Activated B cell treated with CpG ODN at 0.5 μM for 24 hours (primary cell): Measurements from ENCODE around the gene ACVR2B. TPM values are rescaled to one million over a fixed set of nuclear protein-coding genes. Genes with fewer than 3 reads are reported as not detected.
A peak's percentile ranks its signal among the peaks of the same experiment; 100 is the strongest.

ENCODE experiments used
- ATAC-seq: fragments of 200-7000 bp; cut with Tn5 transposase; one replicate; pipeline ENCODE4 v1.10.0; 2021; ENCODE audit warnings: low read depth, mild to moderate bottlenecking, moderate library complexity
- CTCF ChIA-PET: fragments of 350-600 bp; sonication (Branson Sonifier 250); formaldehyde crosslinking; loops from one replicate; lab custom pipeline; 2021; ENCODE audit warnings: antibody characterized with exemption; lab: Charles Lee
- POLR2A ChIA-PET: fragments of 350-600 bp; sonication (Branson Sonifier 250); formaldehyde crosslinking; loops from one replicate; lab custom pipeline; 2021; ENCODE audit warnings: antibody characterized with exemption; lab: Charles Lee
- DNase-seq: peaks from one replicate; pipeline ENCODE4 v3.0.0; 2022
- H3K27ac Mint-ChIP-seq: one replicate; pipeline ENCODE4 v1.8.0; 2020; ENCODE audit warnings: mixed read lengths
- H3K27me3 Mint-ChIP-seq: one replicate; pipeline ENCODE4 v1.8.0; 2021; ENCODE audit warnings: mixed read lengths
- H3K36me3 Mint-ChIP-seq: one replicate; pipeline ENCODE4 v1.8.0; 2021; ENCODE audit warnings: low read depth, mixed read lengths
- H3K4me1 Mint-ChIP-seq: one replicate; pipeline ENCODE4 v1.8.0; 2021; ENCODE audit warnings: mixed read lengths
- H3K4me3 Mint-ChIP-seq: one replicate; pipeline ENCODE4 v1.8.0; 2020; ENCODE audit warnings: mild to moderate bottlenecking, mixed read lengths
- H3K9me3 Mint-ChIP-seq: one replicate; pipeline ENCODE4 v1.8.0; 2020; ENCODE audit warnings: mixed read lengths
- intact Hi-C: fragments of 100-400 bp; cut with micrococcal nuclease; formaldehyde crosslinking; loops from one replicate; pipeline ENCODE4 v1.15.1; 2024
- total RNA-seq: library from RNA; stranded (reverse); gene quantifications from 2 replicates; pipeline ENCODE4 v1.2.3, GENCODE V29; 2022
- TF ChIP-seq, protein P1 (sequence below): fragments of 200-600 bp; IDR thresholded peaks from one replicate; pipeline ENCODE4 v1.8.0; 2022; ENCODE audit warnings: antibody characterized with exemption, mild to moderate bottlenecking

The ACVR2B gene
- total RNA-seq, 1 donor from 2014 or later = 1.4 TPM

GRCh38 chr3:38477839-38478450 is 24.3 kb downstream of the ACVR2B start:
- DNase-seq = no peak
- Mint-ChIP-seq H3K27me3 (no peaks in the 10 kb centered on the region), H3K4me3 (no peak overlapping the region), H3K4me1 (no peaks in the 10 kb centered on the region), H3K27ac (no peak overlapping the region), H3K9me3 (no peaks in the 10 kb centered on the region), H3K36me3 (peaks cover 2% of the 10 kb centered on the region)
- intact Hi-C loops = no loop called here
- ChIA-PET POLR2A (no interaction called here), CTCF (interaction anchor here (1.3 to 3.0 kb wide), 2 partner anchors 131 to 504 kb away, joined by 4 to 8 read pairs; partner anchors contain the start of gene XYLB)
- no peak for ATAC-seq
- TF ChIP-seq, protein P1, sequence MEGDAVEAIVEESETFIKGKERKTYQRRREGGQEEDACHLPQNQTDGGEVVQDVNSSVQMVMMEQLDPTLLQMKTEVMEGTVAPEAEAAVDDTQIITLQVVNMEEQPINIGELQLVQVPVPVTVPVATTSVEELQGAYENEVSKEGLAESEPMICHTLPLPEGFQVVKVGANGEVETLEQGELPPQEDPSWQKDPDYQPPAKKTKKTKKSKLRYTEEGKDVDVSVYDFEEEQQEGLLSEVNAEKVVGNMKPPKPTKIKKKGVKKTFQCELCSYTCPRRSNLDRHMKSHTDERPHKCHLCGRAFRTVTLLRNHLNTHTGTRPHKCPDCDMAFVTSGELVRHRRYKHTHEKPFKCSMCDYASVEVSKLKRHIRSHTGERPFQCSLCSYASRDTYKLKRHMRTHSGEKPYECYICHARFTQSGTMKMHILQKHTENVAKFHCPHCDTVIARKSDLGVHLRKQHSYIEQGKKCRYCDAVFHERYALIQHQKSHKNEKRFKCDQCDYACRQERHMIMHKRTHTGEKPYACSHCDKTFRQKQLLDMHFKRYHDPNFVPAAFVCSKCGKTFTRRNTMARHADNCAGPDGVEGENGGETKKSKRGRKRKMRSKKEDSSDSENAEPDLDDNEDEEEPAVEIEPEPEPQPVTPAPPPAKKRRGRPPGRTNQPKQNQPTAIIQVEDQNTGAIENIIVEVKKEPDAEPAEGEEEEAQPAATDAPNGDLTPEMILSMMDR = no peak

DNA sequence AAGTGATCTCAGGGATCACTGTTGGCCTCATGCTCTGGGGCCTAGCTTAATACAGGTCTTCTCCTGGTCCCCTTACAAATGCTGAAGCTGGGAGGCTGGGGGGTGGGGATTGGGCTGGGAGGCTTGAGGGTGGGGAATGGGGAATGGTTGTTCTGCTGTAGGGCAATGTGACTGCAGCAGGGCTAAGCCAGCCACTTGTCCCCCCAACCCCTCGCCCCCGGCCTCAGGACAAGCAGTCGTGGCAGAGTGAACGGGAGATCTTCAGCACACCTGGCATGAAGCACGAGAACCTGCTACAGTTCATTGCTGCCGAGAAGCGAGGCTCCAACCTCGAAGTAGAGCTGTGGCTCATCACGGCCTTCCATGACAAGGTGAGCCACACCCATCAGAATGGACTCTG is 25.2 kb downstream of the ACVR2B start:
- ChIA-PET POLR2A (no interaction called here), CTCF (interaction anchor here (1.3 to 3.0 kb wide), 3 partner anchors 17 to 505 kb away, joined by 4 to 8 read pairs (median 5); partner anchors contain the start of genes EXOG and XYLB)
- Mint-ChIP-seq H3K4me1 (no peaks in the 10 kb centered on the region), H3K36me3 (peaks cover 3% of the 10 kb centered on the region), H3K27me3 (no peaks in the 10 kb centered on the region), H3K27ac (no peak overlapping the region), H3K4me3 (no peak overlapping the region), H3K9me3 (no peaks in the 10 kb centered on the region)
- intact Hi-C loops = no loop called here
- no peak for ATAC-seq
- DNase-seq = no peak
- TF ChIP-seq, protein P1 = no peak

DNA sequence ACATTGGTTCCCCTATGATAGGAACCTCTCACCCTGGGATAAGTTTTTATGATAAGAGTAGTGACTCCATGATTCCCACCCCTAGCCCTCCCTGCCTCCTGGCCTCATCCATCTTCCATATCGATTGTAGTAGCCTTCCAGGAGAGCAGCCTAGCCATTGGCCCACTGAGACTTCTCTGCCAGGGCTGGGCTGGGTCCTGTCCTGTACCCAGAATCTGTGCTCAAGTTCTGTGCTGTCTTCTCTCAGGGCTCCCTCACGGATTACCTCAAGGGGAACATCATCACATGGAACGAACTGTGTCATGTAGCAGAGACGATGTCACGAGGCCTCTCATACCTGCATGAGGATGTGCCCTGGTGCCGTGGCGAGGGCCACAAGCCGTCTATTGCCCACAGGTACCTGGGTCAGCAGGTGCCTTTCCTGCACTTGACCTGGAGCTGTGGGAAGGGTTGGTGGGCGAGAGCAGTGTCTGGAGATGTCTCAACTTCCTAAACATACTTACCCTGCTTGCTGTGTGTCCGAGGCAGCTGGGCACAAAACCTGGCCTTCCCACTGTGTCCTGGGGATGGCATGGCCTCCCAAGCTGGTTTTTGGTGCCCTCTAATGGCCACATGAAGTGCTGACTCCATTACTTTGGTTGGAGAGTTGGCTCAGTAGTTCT is 25.9 kb downstream of the ACVR2B start:
- ChIA-PET CTCF (interaction anchor here (0.8 to 3.5 kb wide), 9 partner anchors 13 to 624 kb away, joined by 3 to 13 read pairs (median 7); partner anchors contain the start of genes EXOG and XYLB), POLR2A (no interaction called here)
- ATAC-seq (peak; percentile 71), DNase-seq (no peak)
- H3K36me3 Mint-ChIP-seq = peaks cover 3% of the 10 kb centered on the region
- TF ChIP-seq, protein P1 = peak; percentile 83
- no peaks in the 10 kb centered on the region for H3K9me3 Mint-ChIP-seq
- H3K4me1 Mint-ChIP-seq = no peaks in the 10 kb centered on the region
- intact Hi-C loops = loop anchor here (1.0 to 2.0 kb wide), 4 partner anchors 133 to 505 kb away; partner anchors contain the start of gene XYLB
- no peak overlapping the region for H3K27ac Mint-ChIP-seq
- H3K4me3 Mint-ChIP-seq = no peak overlapping the region
- H3K27me3 Mint-ChIP-seq = no peaks in the 10 kb centered on the region

GRCh38 chr3:38480093-38480445 is 26.4 kb downstream of the ACVR2B start:
- no peak overlapping the region for H3K27ac Mint-ChIP-seq
- DNase-seq (no peak), ATAC-seq (no peak)
- intact Hi-C loops = loop anchor here (1.0 to 2.0 kb wide), 4 partner anchors 133 to 506 kb away; partner anchors contain the start of gene XYLB
- no peaks in the 10 kb centered on the region for H3K27me3 Mint-ChIP-seq
- no peak overlapping the region for H3K4me3 Mint-ChIP-seq
- ChIA-PET CTCF (interaction anchor here (0.7 to 3.5 kb wide), 11 partner anchors 13 to 624 kb away, joined by 3 to 13 read pairs (median 7); partner anchors contain the start of genes EXOG and XYLB), POLR2A (no interaction called here)
- peaks cover 3% of the 10 kb centered on the region for H3K36me3 Mint-ChIP-seq
- no peaks in the 10 kb centered on the region for H3K9me3 Mint-ChIP-seq
- no peaks in the 10 kb centered on the region for H3K4me1 Mint-ChIP-seq
- TF ChIP-seq, protein P1 = peak; percentile 1

DNA sequence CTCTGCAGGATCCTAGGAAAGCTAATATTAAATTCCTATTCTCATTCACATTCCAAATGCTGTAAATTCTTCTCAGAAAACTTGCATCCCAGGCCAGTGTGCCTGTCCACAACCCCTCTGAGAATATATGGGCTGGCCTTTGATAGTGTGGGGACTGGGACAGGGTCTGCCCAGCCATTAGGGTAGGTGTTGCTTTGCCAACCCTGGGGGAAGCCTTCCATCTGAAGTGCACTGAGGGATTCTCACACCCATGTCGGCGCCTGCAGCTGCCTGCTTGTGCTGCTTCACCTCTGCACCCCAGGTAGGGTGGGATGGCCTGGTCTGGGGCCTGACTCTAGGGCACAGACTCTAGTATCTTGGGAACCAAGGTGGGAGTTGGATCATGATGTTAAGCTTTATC is 27.2 kb downstream of the ACVR2B start:
- TF ChIP-seq, protein P1 = no peak
- intact Hi-C loops = loop anchor here (1.0 to 2.0 kb wide), 4 partner anchors 134 to 507 kb away; partner anchors contain the start of gene XYLB
- Mint-ChIP-seq H3K4me1 (no peaks in the 10 kb centered on the region), H3K9me3 (no peaks in the 10 kb centered on the region), H3K27me3 (no peaks in the 10 kb centered on the region), H3K4me3 (no peak overlapping the region), H3K36me3 (peaks cover 3% of the 10 kb centered on the region), H3K27ac (no peak overlapping the region)
- ATAC-seq (no peak), DNase-seq (no peak)
- ChIA-PET CTCF (interaction anchor here (0.7 to 3.5 kb wide), 12 partner anchors 9 to 625 kb away, joined by 3 to 13 read pairs (median 7); partner anchors contain the start of genes EXOG and XYLB), POLR2A (no interaction called here)
